A549 (cell line): Measurements from ENCODE around the gene TDRKH.

Experiments
- CEBPB ChIP-seq, 2 experiments: fragments of >200 bp in 1 of 2; sonication (Bioruptor Twin) in 1 of 2; formaldehyde crosslinking in 1 of 2; IDR thresholded peaks; 2 replicates each; pipeline ENCODE4 v1.6.1; 2012 to 2016
- CTCF ChIP-seq: fragments of >200 bp; sonication (Bioruptor Twin); formaldehyde crosslinking; IDR thresholded peaks from 3 replicates; pipeline ENCODE4 v1.5.1; 2016
- EHF ChIP-seq: fragments of 250-450 bp; sonication (Bioruptor Pico); IDR thresholded peaks from 2 replicates; pipeline ENCODE4 v1.5.0; 2020; ENCODE audit warnings: mild to moderate bottlenecking
- EHMT2 ChIP-seq: fragments of 200-600 bp; sonication (generic); IDR thresholded peaks from 2 replicates; pipeline ENCODE4 v1.6.1; 2016; ENCODE audit warnings: antibody characterized with exemption, low read depth, mild to moderate bottlenecking, moderate library complexity
- ESRRA ChIP-seq: fragments of 150-350 bp; IDR thresholded peaks from 2 replicates; pipeline ENCODE4 v1.6.1; 2014; ENCODE audit warnings: mild to moderate bottlenecking, low read length, borderline replicate concordance
- JUN ChIP-seq, 2 experiments: fragments of >200 bp; sonication (Bioruptor Twin); formaldehyde crosslinking; IDR thresholded peaks; 2 replicates in 1 of 2; 3 replicates in 1 of 2; pipeline ENCODE4 v1.6.1; 2016 to 2017
- KDM1A ChIP-seq: fragments of 200-600 bp; sonication (generic); IDR thresholded peaks from 2 replicates; pipeline ENCODE4 v1.6.1; 2016; ENCODE audit warnings: low read depth, mild to moderate bottlenecking
- KDM5A ChIP-seq: fragments of 200-600 bp; sonication (generic); IDR thresholded peaks from 2 replicates; pipeline ENCODE4 v1.6.1; 2016; ENCODE audit warnings: antibody characterized with exemption, mild to moderate bottlenecking
- MYC ChIP-seq: IDR thresholded peaks from 2 replicates; pipeline ENCODE4 v1.6.1; 2012; ENCODE audit warnings: mild to moderate bottlenecking, inconsistent platforms, low read length, improper control_type of control experiment, borderline replicate concordance
- POLR2A ChIP-seq: IDR thresholded peaks from 2 replicates; pipeline ENCODE4 v1.6.1; 2012; ENCODE audit warnings: mild to moderate bottlenecking, low read length
- RARB ChIP-seq: fragments of 250-450 bp; sonication (Bioruptor Pico); IDR thresholded peaks from 2 replicates; pipeline ENCODE4 v1.8.0; 2021; ENCODE audit warnings: mild to moderate bottlenecking, moderate library complexity
- REST ChIP-seq: fragments of 200-600 bp; sonication (generic); IDR thresholded peaks from 2 replicates; pipeline ENCODE4 v1.6.1; 2016; ENCODE audit warnings: antibody characterized with exemption, mild to moderate bottlenecking, moderate library complexity

- TF ChIP-seq CEBPB (IDR thresholded peaks at IDR 0.05) (no peak), CTCF (no peak), JUN (IDR thresholded peaks at IDR 0.05) (no peak), REST (no peak), ESRRA (no peak), RARB (CRISPR knock-in tag) (no peak), MYC (no peak), EHF (CRISPR knock-in tag) (no peak), POLR2A (no peak), EHMT2 (no peak), KDM1A (no peak), KDM5A (no peak)
These were observed 48.7 kb upstream of the TDRKH start for GRCh38 chr1:151839082-151839412.
